Activated T-cell treated with anti-CD3 and anti-CD28 coated beads, Interleukin-2, amount 50 U/mL, for 1 hour (primary cell): ENCODE results near the gene RAB3GAP2.
"Not testable (repeated sequence)": the region's sequence is repeated elsewhere in the genome, so short reads cannot be mapped to it uniquely, and the experiment has no call there.

ENCODE experiments used
- DNase-seq: peaks from one replicate; pipeline ENCODE4 v3.0.0-alpha.2; 2020

The RAB3GAP2 gene

DNA sequence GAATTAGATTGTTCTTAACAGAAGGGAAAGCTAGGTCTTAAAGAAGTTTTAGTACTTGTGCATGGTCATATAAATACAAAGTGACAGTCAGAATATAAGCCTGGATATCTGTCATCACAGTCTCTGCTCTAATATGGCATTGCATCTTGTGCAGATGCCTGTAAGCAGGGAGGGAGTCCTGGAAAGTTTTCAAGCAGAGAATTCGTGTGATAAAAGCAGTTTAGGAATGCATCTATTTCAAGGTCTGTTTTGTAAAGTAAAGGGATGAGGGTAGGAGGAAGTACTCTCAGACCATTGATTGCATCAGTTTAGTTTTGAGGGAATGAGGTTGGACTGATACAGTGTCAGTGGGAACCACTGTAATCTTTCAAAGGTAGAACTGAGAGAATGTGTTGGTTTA is 147.7 kb downstream of the RAB3GAP2 start:
- no peak for DNase-seq

DNA sequence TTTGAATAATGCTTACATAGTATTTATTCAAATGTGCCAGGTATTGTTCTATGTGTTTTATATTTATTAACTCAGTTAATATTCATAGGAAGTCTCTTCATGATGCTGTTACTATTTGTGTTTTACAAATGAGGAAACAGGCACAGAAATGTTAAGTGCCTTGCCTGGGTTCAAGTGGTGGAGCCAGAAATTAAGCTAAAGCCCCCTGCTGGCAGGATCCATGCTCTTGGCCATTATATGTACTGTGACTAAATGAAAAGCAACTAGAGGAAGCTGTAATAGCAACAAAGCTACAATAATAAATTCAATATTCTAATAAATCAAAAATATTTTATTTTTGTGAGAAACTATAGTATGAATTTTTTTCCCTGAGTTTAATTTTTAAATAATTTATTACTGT is 148.4 kb downstream of the RAB3GAP2 start:
- no peak for DNase-seq

DNA sequence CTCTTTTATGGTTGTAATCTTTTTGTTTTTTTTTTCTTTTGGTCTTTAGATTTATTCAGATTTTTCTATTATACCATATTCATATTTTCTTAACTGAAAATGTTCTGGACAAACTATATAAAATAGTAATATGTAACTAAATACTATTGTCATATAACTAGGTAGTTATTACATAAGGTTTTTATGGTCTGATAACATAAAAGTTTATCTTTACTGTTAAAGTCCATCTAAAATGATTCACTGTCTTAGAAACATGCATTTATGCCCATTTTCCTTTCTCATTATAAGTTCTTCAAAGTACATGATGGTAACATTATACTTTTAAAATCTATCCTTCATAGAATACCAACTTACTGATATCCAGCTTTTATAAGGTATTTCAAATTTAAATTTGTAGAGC is 149.2 kb downstream of the RAB3GAP2 start:
- DNase-seq: no peak

DNA sequence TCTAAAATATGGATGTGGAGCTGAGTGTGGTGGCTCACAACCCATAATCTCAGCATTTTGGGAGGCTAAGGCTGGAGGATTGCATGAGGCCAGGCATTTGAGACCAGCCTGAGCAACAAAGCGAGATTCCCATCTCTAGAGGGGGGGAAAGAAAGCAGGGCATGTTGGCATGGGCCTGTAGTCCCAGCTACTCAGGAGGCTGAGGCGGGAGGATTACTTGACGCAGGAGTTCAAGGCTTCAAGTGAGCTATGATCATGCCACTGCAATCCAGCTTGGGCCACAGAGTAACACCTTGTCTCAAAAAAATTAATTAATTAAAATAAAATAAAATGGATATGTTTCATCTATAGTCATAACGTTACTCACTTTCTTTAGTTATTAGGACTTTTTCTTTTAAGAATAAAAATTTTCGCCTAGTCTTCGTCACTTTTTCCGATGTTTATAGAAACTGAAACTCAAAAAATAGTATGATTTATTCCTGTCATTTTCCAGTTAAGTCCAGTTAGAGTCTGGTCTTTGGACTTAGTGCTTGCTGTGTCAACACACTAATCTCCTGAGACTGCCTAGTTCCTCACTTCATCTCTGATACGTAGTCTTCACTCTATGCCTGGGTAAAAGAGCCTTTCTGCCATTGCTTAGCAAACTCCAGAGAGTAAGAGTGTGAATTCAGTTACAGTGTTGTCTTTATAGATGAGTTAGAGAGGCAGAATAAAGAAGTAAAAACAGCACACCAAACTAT is 150.3 kb downstream of the RAB3GAP2 start:
- no peak for DNase-seq

DNA sequence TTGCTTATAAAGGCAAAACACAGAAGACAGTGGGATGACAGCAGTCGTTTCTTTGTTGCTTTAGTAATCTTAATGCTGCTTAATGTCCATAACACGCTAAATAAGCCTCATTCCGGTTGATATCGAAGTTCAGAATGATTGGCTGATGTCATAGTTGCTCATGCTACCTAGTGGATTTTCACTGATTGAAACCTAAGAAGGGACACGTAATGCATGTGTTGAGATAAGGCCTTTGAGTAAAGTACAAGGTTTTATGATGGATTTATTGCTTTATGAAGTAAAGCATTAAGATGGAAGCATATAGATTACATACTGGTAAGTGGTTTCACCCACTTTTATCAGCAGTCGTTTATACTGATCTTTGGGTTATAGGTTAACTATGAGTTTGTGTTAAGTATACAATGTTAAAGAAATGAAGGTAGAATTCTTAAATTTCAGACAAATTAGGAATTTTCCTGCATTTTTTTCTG is 153.2 kb downstream of the RAB3GAP2 start:
- no peak for DNase-seq

GRCh38 chr1:220113136-220113695 is 159.0 kb downstream of the RAB3GAP2 start:
- no peak for DNase-seq

- not testable (repeated sequence) for DNase-seq
Observed at GRCh38 chr1:220112600-220112999, 159.7 kb downstream of the RAB3GAP2 start.

DNA sequence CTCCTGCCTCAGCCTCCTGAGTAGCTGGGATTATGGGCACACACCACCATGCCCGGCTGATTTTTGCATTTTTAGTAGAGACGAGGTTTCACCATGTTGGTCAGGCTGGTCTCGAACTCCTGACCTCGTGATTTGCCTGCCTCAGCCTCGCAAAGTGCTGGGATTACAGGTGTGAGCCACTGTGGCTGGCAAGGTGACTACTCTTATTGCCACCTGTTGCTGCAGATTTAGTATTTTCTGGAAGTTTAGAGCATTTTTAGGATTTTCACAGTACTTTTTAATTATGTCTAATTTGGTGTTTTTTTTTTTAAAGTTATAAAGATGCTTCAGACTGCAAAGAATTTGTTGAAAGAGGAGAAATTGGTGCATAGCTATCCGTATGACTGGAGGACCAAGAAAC is 161.8 kb downstream of the RAB3GAP2 start:
- DNase-seq: not testable (repeated sequence)

DNA sequence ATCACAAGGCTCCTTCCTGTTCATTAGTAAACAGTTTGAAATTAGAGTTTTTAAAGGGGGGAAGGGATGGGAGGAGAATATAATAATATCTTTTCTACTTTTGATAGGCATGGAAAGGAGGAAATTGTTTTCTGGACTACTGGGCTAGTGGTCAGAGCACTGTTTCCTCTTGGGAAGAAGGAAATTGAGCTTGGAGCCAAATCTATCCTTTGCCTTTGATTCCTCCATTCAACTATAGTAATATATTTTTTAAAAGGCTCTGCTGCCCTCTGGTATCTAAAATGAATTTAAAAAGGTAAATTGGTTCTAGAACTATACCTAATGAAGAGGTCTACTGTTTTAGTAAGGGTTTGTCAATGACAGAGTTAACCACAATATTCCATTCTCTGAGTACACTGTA is 172.4 kb downstream of the RAB3GAP2 start:
- no peak for DNase-seq
